Measurements from ENCODE around the gene ZNF619. TPM values are rescaled to one million over a fixed set of nuclear protein-coding genes. Genes with fewer than 3 reads are reported as not detected.
A peak's percentile ranks its signal among the peaks of the same experiment; 100 is the strongest.

ZNF619 gene
- total RNA-seq, 4 donors from 2014 or later, result 8.2 to 10.2 (median 9.7) TPM

GRCh38 chr3:40450438-40450837 lies 26.5 kb upstream of the ZNF619 start:
- H3K4me3 ChIP-seq (replicated peaks in 1 of 3), result no peak overlapping the region
- H3K27ac ChIP-seq, result no peak overlapping the region
- TF ChIP-seq POLR2A (IDR thresholded peaks at IDR 0.05) (no peak), CTCF (IDR thresholded peaks at IDR 0.05) (no peak)
- intact Hi-C loops (cut with DNase I), result no loop called here
- no peaks in the 10 kb centered on the region for H3K9me3 ChIP-seq
- DNase-seq, result no peak
- peaks cover 4 to 11% of the 10 kb centered on the region in 2 donors for H3K4me1 ChIP-seq
- H3K36me3 ChIP-seq, result no peaks in the 10 kb centered on the region
- no peaks in the 10 kb centered on the region for H3K27me3 ChIP-seq
- 83 to 84% methylated on average over 2 of the region's 2 CpGs for WGBS, 2 donors

GRCh38 chr3:40451551-40451950 lies 25.4 kb upstream of the ZNF619 start:
- no peak overlapping the region for H3K4me3 ChIP-seq (replicated peaks in 1 of 3)
- no peaks in the 10 kb centered on the region for H3K27me3 ChIP-seq
- H3K27ac ChIP-seq, result no peak overlapping the region
- TF ChIP-seq CTCF (IDR thresholded peaks at IDR 0.05), result no peak
- no peak for TF ChIP-seq POLR2A (IDR thresholded peaks at IDR 0.05)
- peaks cover 4 to 15% of the 10 kb centered on the region in 2 donors for H3K4me1 ChIP-seq
- H3K9me3 ChIP-seq, result no peaks in the 10 kb centered on the region
- intact Hi-C loops (cut with DNase I), result no loop called here
- no peak for DNase-seq
- H3K36me3 ChIP-seq, result no peaks in the 10 kb centered on the region

GRCh38 chr3:40452057-40452456 lies 24.9 kb upstream of the ZNF619 start:
- no peak for TF ChIP-seq POLR2A (IDR thresholded peaks at IDR 0.05)
- TF ChIP-seq CTCF (IDR thresholded peaks at IDR 0.05), result no peak
- no peak for DNase-seq
- Histone ChIP-seq H3K27me3 (no peaks in the 10 kb centered on the region), H3K27ac (peak overlapping the region in 1 of 3 donors; percentile 91), H3K36me3 (no peaks in the 10 kb centered on the region), H3K4me1 (peaks cover 4 to 15% of the 10 kb centered on the region in 2 donors), H3K9me3 (no peaks in the 10 kb centered on the region), H3K4me3 (replicated peaks in 1 of 3) (no peak overlapping the region)
- WGBS, 2 donors, result 85 to 90% methylated on average over 1 of the region's 1 CpG
- intact Hi-C loops (cut with DNase I), result no loop called here

- Histone ChIP-seq H3K4me1 (peaks cover 4 to 15% of the 10 kb centered on the region in 2 donors), H3K4me3 (replicated peaks in 1 of 3) (peak overlapping the region; percentile 4 to 60 (median 44)), H3K27ac (peak overlapping the region; percentile 84 to 91 (median 88)), H3K9me3 (no peaks in the 10 kb centered on the region), H3K27me3 (no peaks in the 10 kb centered on the region), H3K36me3 (no peaks in the 10 kb centered on the region)
- DNase-seq, result no peak
- TF ChIP-seq CTCF (IDR thresholded peaks at IDR 0.05) (no peak), POLR2A (IDR thresholded peaks at IDR 0.05) (no peak)
- intact Hi-C loops (cut with DNase I), result no loop called here
- 0 to 1% methylated on average over 5 to 7 of the region's 7 CpGs for WGBS, 2 donors
Measured at GRCh38 chr3:40452562-40452875, 24.4 kb upstream of the ZNF619 start.

- intact Hi-C loops (cut with DNase I), result no loop called here
- Histone ChIP-seq H3K4me1 (peaks cover 9 to 19% of the 10 kb centered on the region in 2 donors), H3K9me3 (no peaks in the 10 kb centered on the region), H3K27ac (peak overlapping the region; percentile 84 to 91 (median 88)), H3K36me3 (no peaks in the 10 kb centered on the region), H3K27me3 (no peaks in the 10 kb centered on the region), H3K4me3 (replicated peaks in 1 of 3) (peak overlapping the region; percentile 4 to 60 (median 44))
- 1% methylated on average over 25 to 34 of the region's 41 CpGs for WGBS, 2 donors
- peak; percentile 99 for DNase-seq
- peak in 1 of 2 donors; percentile 84 for TF ChIP-seq POLR2A (IDR thresholded peaks at IDR 0.05)
- TF ChIP-seq CTCF (IDR thresholded peaks at IDR 0.05), result no peak
Measured at GRCh38 chr3:40452876-40453730, 23.8 kb upstream of the ZNF619 start.

Data from thyroid gland (tissue), 4 donors.